HEK293 (cell line): ENCODE measurements around the gene TRAF4.
A peak's percentile ranks its signal among the peaks of the same experiment; 100 is the strongest.

Experiments
- CTCF ChIA-PET: fragments of 350-600 bp; formaldehyde crosslinking; extraction: SDS; loops from one replicate; lab custom pipeline; 2021; ENCODE audit warnings: antibody characterized with exemption; lab: Yijun Ruan, JAX
- POLR2A ChIA-PET: fragments of 300-600 bp; formaldehyde crosslinking; extraction: SDS; loops from one replicate; lab custom pipeline; 2020; ENCODE audit warnings: antibody characterized with exemption, inconsistent platforms; lab: Yijun Ruan, JAX
- H3K27ac ChIP-seq: fragments of 200-500 bp; sonication (Bioruptor generic); 2 replicates; pipeline ENCODE4 v1.5.1; 2014; ENCODE audit warnings: low read depth, low read length, control low read depth, inconsistent platforms; ENCODE audit errors: extremely low read depth
- H3K36me3 ChIP-seq, 2 experiments: fragments of 200-500 bp in 1 of 2; sonication (Bioruptor generic) in 1 of 2; 1 replicate in 1 of 2; 2 replicates in 1 of 2; pipeline ENCODE4 v1.5.1; 2014 to 2017; ENCODE audit warnings: inconsistent platforms in 2 of 2, low read length in 2 of 2; ENCODE audit not compliant: control insufficient read depth in 2 of 2, insufficient read depth in 1 of 2
- H3K4me1 ChIP-seq: fragments of 200-500 bp; sonication (Bioruptor generic); 2 replicates; pipeline ENCODE4 v1.5.1; 2014; ENCODE audit warnings: mild to moderate bottlenecking, low read length, inconsistent platforms; ENCODE audit not compliant: control insufficient read depth, insufficient read depth
- H3K4me3 ChIP-seq: 2 replicates; pipeline ENCODE4 v1.5.1; 2011; ENCODE audit warnings: low read depth, mild to moderate bottlenecking, control low read depth, low read length, moderate library complexity
- H3K9me3 ChIP-seq: fragments of 200-500 bp; sonication (Bioruptor generic); 2 replicates; pipeline ENCODE4 v1.5.1; 2014; ENCODE audit warnings: low read depth, low read length, inconsistent platforms; ENCODE audit not compliant: control insufficient read depth, insufficient read depth
- GFI1B ChIP-seq: fragments of 450-650 bp; formaldehyde crosslinking; IDR thresholded peaks from 2 replicates; pipeline ENCODE4 v1.5.1; 2016; ENCODE audit warnings: missing biosample characterization, missing genetic modification characterization
- HIC1 ChIP-seq: fragments of 450-650 bp; formaldehyde crosslinking; IDR thresholded peaks from 2 replicates; pipeline ENCODE4 v1.5.1; 2016; ENCODE audit warnings: missing biosample characterization, missing genetic modification characterization
- INSM2 ChIP-seq: fragments of 450-650 bp; formaldehyde crosslinking; IDR thresholded peaks from 2 replicates; pipeline ENCODE4 v1.5.1; 2016; ENCODE audit warnings: missing biosample characterization, missing genetic modification characterization
- KLF8 ChIP-seq: fragments of 450-650 bp; formaldehyde crosslinking; IDR thresholded peaks from 2 replicates; pipeline ENCODE4 v1.5.1; 2016; ENCODE audit warnings: missing biosample characterization, missing genetic modification characterization
- KLF9 ChIP-seq: fragments of 450-650 bp; formaldehyde crosslinking; IDR thresholded peaks from 2 replicates; pipeline ENCODE4 v1.5.1; 2016; ENCODE audit warnings: missing biosample characterization, missing genetic modification characterization, low read depth
- PRDM1 ChIP-seq: fragments of 450-650 bp; formaldehyde crosslinking; IDR thresholded peaks from 2 replicates; pipeline ENCODE4; 2016; ENCODE audit warnings: missing biosample characterization, missing genetic modification characterization
- SP7 ChIP-seq: fragments of 450-650 bp; formaldehyde crosslinking; IDR thresholded peaks from 2 replicates; pipeline ENCODE4 v1.5.1; 2016; ENCODE audit warnings: missing biosample characterization, missing genetic modification characterization
- ZFP37 ChIP-seq: fragments of 450-650 bp; formaldehyde crosslinking; IDR thresholded peaks from 2 replicates; pipeline ENCODE4 v1.5.1; 2016; ENCODE audit warnings: missing biosample characterization, missing genetic modification characterization
- ZNF280D ChIP-seq: fragments of 450-650 bp; formaldehyde crosslinking; IDR thresholded peaks from 2 replicates; pipeline ENCODE4 v1.5.1; 2016; ENCODE audit warnings: missing biosample characterization, missing genetic modification characterization
- ZNF366 ChIP-seq: fragments of 450-650 bp; formaldehyde crosslinking; conservative IDR thresholded peaks from 2 replicates; pipeline ENCODE4 v1.5.1; 2016; ENCODE audit warnings: missing biosample characterization, missing genetic modification characterization
- ZNF501 ChIP-seq: fragments of 450-650 bp; formaldehyde crosslinking; IDR thresholded peaks from 2 replicates; pipeline ENCODE4 v1.5.1; 2016; ENCODE audit warnings: missing biosample characterization, missing genetic modification characterization
- ZNF600 ChIP-seq: fragments of 450-650 bp; formaldehyde crosslinking; IDR thresholded peaks from 2 replicates; pipeline ENCODE4 v1.5.1; 2016; ENCODE audit warnings: missing biosample characterization, missing genetic modification characterization
- ZNF621 ChIP-seq: fragments of 450-650 bp; formaldehyde crosslinking; IDR thresholded peaks from 2 replicates; pipeline ENCODE4 v1.5.1; 2017; ENCODE audit warnings: missing biosample characterization, missing genetic modification characterization
- ZNF624 ChIP-seq: fragments of 450-650 bp; formaldehyde crosslinking; IDR thresholded peaks from 2 replicates; pipeline ENCODE4 v1.5.1; 2017; ENCODE audit warnings: missing biosample characterization, missing genetic modification characterization
- ZNF639 ChIP-seq: fragments of 450-650 bp; formaldehyde crosslinking; IDR thresholded peaks from 2 replicates; pipeline ENCODE4 v1.5.1; 2016; ENCODE audit warnings: missing biosample characterization, missing genetic modification characterization
- ZNF660 ChIP-seq: fragments of 450-650 bp; IDR thresholded peaks from 2 replicates; pipeline ENCODE4 v1.5.1; 2018; ENCODE audit warnings: missing biosample characterization, mild to moderate bottlenecking, missing genetic modification characterization

Gene TRAF4

GRCh38 chr17:28719021-28719433, 24.8 kb upstream of the TRAF4 start:
- TF ChIP-seq INSM2 (tag by site-specific recombination) (0 out of 2 replicates have a peak, but pooled peaks have one; percentile 20), ZNF624 (0 out of 2 replicates have a peak, but pooled peaks have one; percentile 30), KLF9 (tag by site-specific recombination) (0 out of 2 replicates have a peak, but pooled peaks have one; percentile 15), ZFP37 (peak; percentile 29; the same call in 1 of the 2 replicates), ZNF660 (0 out of 2 replicates have a peak, but pooled peaks have one; percentile 23), PRDM1 (tag by site-specific recombination) (no peak), HIC1 (tag by site-specific recombination) (peak; percentile 81), ZNF600 (0 out of 2 replicates have a peak, but pooled peaks have one; percentile 79), KLF8 (tag by site-specific recombination) (peak; percentile 37; the same call in 1 of the 2 replicates), ZNF639 (tag by site-specific recombination) (peak; percentile 15; the same call in 1 of the 2 replicates), ZNF366 (tag by site-specific recombination) (no peak), ZNF621 (no peak), GFI1B (tag by site-specific recombination) (peak; percentile 71), SP7 (tag by site-specific recombination) (peak; percentile 30; the same call in 1 of the 2 replicates), ZNF280D (tag by site-specific recombination) (0 out of 2 replicates have a peak, but pooled peaks have one; percentile 17), ZNF501 (0 out of 2 replicates have a peak, but pooled peaks have one; percentile 26)
- H3K4me1 ChIP-seq: peaks cover 21% of the 10 kb centered on the region
- CTCF ChIA-PET: interaction anchor here (0.6 to 13.6 kb wide), 8 partner anchors 9 to 782 kb away, joined by 3 to 445 read pairs (median 3); partner anchors contain the start of gene TRAF4
- H3K9me3 ChIP-seq: no peaks in the 10 kb centered on the region
- H3K4me3 ChIP-seq: peak overlapping the region; percentile 92
- POLR2A ChIA-PET: interaction anchor here (0.6 to 4.3 kb wide), 45 partner anchors 9 to 874 kb away, joined by 3 to 190 read pairs (median 4); partner anchors contain the start of genes ANKRD13B, BLTP2, FAM222B and FLOT2
- peaks cover 29 to 67% of the 10 kb centered on the region in 2 experiments for H3K36me3 ChIP-seq
- H3K27ac ChIP-seq: peak overlapping the region; percentile 90
